Stimulated activated naive B cell treated with anti-CD40 and anti-IgM and Interleukin-4, amounts not matched to agents 10 μg/mL and 1 μg/mL and 100 μg/mL, for 72 hours (primary cell): ENCODE results near the gene CBFA2T2.
"Not testable (repeated sequence)": the region's sequence is repeated elsewhere in the genome, so short reads cannot be mapped to it uniquely, and the experiment has no call there.

Source experiments
- ATAC-seq, 2 donors: fragments of 150-1000 bp; cut with Tn5 transposase; replicated peaks; 2 replicates each; pipeline ENCODE4 v1.10.0; 2021; ENCODE audit warnings: moderate library complexity in 1 of 2
- DNase-seq: peaks from one replicate; pipeline ENCODE4 v3.0.0; 2021
- H3K27ac Mint-ChIP-seq: one replicate; pipeline ENCODE4 v1.8.0; 2022; ENCODE audit warnings: mild to moderate bottlenecking, mixed read lengths
- H3K27me3 Mint-ChIP-seq, 2 donors: one replicate each; pipeline ENCODE4 v1.8.0; 2022; ENCODE audit warnings: mixed read lengths in 2 of 2
- H3K36me3 Mint-ChIP-seq, 2 donors: one replicate each; pipeline ENCODE4 v1.8.0; 2022; ENCODE audit warnings: mixed read lengths in 2 of 2, mild to moderate bottlenecking in 1 of 2
- H3K4me1 Mint-ChIP-seq, 2 donors: one replicate each; pipeline ENCODE4 v1.8.0; 2022; ENCODE audit warnings: mixed read lengths in 2 of 2, mild to moderate bottlenecking in 1 of 2
- H3K4me3 Mint-ChIP-seq, 2 donors: one replicate each; pipeline ENCODE4 v1.8.0; 2022; ENCODE audit warnings: mild to moderate bottlenecking in 2 of 2, mixed read lengths in 2 of 2, moderate library complexity in 1 of 2
- H3K9me3 Mint-ChIP-seq, 2 donors: one replicate each; pipeline ENCODE4 v1.8.0; 2022; ENCODE audit warnings: mixed read lengths in 2 of 2, mild to moderate bottlenecking in 1 of 2

The CBFA2T2 gene

DNA sequence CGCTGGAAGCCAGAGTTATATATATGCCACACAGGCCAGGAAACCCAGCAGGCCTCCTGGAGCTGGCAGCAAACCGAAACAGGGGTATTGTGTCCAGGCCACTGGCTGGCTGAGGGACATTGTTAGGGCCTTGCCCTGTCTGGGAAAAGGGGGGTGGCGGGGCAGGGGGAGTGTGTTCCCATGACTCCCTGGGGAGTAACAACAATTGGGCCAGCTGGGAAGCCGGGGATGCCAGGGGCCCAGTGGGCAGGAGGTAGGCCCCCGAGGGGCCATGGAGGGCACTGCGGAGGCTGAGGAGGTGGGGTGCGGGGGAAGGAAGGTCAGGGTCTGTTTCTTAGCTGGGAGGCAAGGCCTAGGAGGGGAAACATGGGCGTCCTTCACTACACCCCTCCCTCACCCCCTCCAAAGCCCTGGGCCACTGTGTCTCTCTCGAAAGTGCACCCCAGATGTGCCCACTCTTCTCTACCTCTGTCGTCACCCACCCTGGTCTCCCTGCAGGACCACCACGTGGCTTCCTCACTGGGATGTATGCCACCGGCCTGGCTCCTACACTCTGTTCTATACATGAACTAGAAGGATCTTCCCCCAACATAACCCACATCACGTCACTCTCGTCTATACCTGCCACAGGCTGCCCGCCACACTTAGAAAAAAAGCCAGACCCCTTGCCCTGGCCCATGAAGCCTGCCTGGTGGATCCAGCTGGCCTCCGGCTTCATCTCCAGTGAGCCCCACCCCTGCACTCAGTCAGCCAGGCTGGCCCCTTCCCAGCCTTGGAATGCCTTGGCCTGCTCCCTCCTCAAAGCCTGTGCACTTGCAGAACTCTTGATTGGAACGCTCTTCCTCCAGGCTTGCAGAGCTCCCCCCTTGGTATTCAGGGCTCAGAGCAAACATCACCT lies 204.1 kb downstream of the CBFA2T2 start:
- Mint-ChIP-seq H3K27ac (no peak overlapping the region), H3K4me1 (peaks cover 3 to 4% of the 10 kb centered on the region in 2 donors), H3K9me3 (peaks cover 0 to 2% of the 10 kb centered on the region in 2 donors), H3K36me3 (peaks cover 0 to 3% of the 10 kb centered on the region in 2 donors), H3K27me3 (no peaks in the 10 kb centered on the region), H3K4me3 (no peak overlapping the region)
- ATAC-seq (no peak), DNase-seq (no peak)

DNA sequence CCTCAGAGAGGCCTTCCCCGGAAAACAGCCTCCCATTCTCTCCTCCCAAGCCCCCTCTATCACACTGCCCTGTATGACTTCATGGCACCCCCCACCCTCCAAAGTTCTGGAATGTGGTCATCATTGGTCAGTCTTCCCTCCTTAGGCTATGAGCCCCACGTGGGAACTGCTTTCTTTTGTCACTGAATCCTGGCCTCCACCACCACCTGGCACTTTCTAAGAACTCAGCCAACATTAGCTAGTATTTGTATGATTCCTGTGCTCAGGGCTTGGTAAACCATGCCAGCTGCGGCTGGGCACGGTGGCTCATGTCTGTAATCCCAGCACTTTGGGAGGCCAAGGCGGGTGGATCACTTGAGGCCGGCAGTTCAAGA lies 204.7 kb downstream of the CBFA2T2 start:
- ATAC-seq: no peak
- Mint-ChIP-seq H3K9me3 (peaks cover 0 to 2% of the 10 kb centered on the region in 2 donors), H3K4me3 (no peak overlapping the region), H3K27me3 (no peaks in the 10 kb centered on the region), H3K27ac (no peak overlapping the region), H3K36me3 (peaks cover 0 to 3% of the 10 kb centered on the region in 2 donors), H3K4me1 (peaks cover 3 to 4% of the 10 kb centered on the region in 2 donors)
- no peak for DNase-seq

DNA sequence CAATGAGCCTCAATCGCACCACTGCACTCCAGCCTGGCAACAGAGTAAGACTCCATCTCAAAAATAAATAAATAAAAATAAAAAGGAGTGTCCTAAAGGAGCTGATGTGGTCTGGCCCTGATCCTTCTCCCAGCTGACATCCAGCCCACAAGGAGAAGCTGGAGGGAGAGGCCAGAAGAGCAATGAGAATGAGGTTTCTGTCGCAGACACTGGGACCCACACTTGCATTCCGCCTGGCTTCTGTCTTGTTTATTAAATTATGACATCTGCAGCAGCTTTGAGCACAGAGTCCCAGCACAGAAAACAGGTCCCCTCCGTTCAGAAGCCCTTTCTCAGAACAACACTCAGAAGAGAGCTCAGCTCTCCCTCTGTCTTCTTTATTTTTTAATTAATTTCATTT lies 206.6 kb downstream of the CBFA2T2 start:
- DNase-seq: no peak
- Mint-ChIP-seq H3K4me3 (no peak overlapping the region), H3K4me1 (no peaks in the 10 kb centered on the region), H3K36me3 (peaks cover 2 to 8% of the 10 kb centered on the region in 2 donors), H3K27ac (no peak overlapping the region), H3K9me3 (peaks cover 0 to 3% of the 10 kb centered on the region in 2 donors), H3K27me3 (no peaks in the 10 kb centered on the region)
- no peak for ATAC-seq

DNA sequence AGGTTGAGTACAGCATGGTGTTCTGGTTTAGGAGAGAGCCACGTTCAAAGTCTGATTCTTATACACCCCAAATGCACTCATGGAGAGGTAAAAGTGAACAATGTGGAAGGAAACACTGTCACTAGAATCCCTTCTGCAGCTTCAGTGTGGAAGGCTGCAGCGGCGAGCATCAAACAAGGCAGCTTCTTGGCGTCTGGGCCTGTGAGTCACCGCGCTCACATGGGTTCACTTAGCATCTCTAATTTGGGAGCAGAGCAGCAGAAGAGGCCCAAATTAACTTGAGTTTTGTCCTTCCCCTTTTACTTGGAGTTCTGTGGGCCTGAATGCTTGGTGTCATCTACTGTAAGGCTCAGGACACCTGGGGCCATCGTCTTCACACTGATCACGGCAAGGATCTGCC lies 207.2 kb downstream of the CBFA2T2 start:
- no peak overlapping the region for H3K27ac Mint-ChIP-seq
- no peaks in the 10 kb centered on the region for H3K27me3 Mint-ChIP-seq
- no peaks in the 10 kb centered on the region for H3K4me1 Mint-ChIP-seq
- H3K9me3 Mint-ChIP-seq: peaks cover 0 to 3% of the 10 kb centered on the region in 2 donors
- no peak for ATAC-seq
- no peak overlapping the region for H3K4me3 Mint-ChIP-seq
- H3K36me3 Mint-ChIP-seq: peaks cover 2 to 8% of the 10 kb centered on the region in 2 donors
- no peak for DNase-seq

DNA sequence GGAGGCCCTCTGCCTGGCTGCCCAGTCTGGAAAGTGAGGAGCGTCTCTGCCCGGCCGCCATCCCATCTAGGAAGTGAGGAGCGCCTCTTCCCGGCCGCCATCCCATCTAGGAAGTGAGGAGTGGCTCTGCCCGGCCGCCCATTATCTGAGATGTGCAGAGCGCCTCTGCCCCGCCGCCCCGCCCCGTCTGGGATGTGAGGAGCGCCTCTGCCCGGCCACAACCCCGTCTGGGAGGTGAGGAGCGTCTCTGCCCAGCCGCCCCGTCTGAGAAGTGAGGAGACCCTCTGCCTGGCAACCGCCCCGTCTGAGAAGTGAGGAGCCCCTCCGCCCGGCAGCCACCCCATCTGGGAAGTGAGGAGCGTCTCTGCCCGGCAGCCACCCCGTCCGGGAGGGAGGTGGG lies 209.1 kb downstream of the CBFA2T2 start:
- H3K9me3 Mint-ChIP-seq, H3K4me3 Mint-ChIP-seq, DNase-seq, ATAC-seq, H3K27ac Mint-ChIP-seq, H3K4me1 Mint-ChIP-seq, H3K27me3 Mint-ChIP-seq, H3K36me3 Mint-ChIP-seq: not testable (repeated sequence)
